ENCODE measurements around the gene DUSP2. TPM values are rescaled to one million over a fixed set of nuclear protein-coding genes. Genes with fewer than 3 reads are reported as not detected.

Gene DUSP2
- total RNA-seq, 4 donors from 2014 or later, result 26.0 to 124 (median 74.1) TPM

GRCh38 chr2:96130483-96130882 lies 14.8 kb downstream of the DUSP2 start:
- Histone ChIP-seq H3K9me3 (no peaks in the 10 kb centered on the region), H3K4me1 (no peaks in the 10 kb centered on the region), H3K27ac (no peak overlapping the region), H3K27me3 (no peaks in the 10 kb centered on the region), H3K36me3 (no peaks in the 10 kb centered on the region), H3K4me3 (no peak overlapping the region)
- DNase-seq (ENCODE audit: low spot score in 2 of 2), result no peak
- TF ChIP-seq POLR2A (IDR thresholded peaks at IDR 0.05) (no peak), CTCF (IDR thresholded peaks at IDR 0.05) (no peak), POLR2AphosphoS5 (IDR thresholded peaks at IDR 0.05) (no peak), EP300 (IDR thresholded peaks at IDR 0.05) (no peak)
- 94% methylated on average over 4 of the region's 4 CpGs for WGBS

- 84% methylated on average over 15 of the region's 16 CpGs for WGBS
- Histone ChIP-seq H3K27me3 (no peaks in the 10 kb centered on the region), H3K4me1 (no peaks in the 10 kb centered on the region), H3K36me3 (no peaks in the 10 kb centered on the region), H3K4me3 (no peak overlapping the region), H3K27ac (no peak overlapping the region), H3K9me3 (no peaks in the 10 kb centered on the region)
- DNase-seq (ENCODE audit: low spot score in 2 of 2), result no peak
- TF ChIP-seq EP300 (IDR thresholded peaks at IDR 0.05) (no peak), POLR2AphosphoS5 (IDR thresholded peaks at IDR 0.05) (no peak), CTCF (IDR thresholded peaks at IDR 0.05) (no peak), POLR2A (IDR thresholded peaks at IDR 0.05) (no peak)
Observed at GRCh38 chr2:96129528-96130120, 15.6 kb downstream of the DUSP2 start.

- TF ChIP-seq EP300 (IDR thresholded peaks at IDR 0.05), result no peak
- no peak for TF ChIP-seq POLR2A (IDR thresholded peaks at IDR 0.05)
- no peak for TF ChIP-seq POLR2AphosphoS5 (IDR thresholded peaks at IDR 0.05)
- no peak for TF ChIP-seq CTCF (IDR thresholded peaks at IDR 0.05)
- H3K36me3 ChIP-seq, result no peaks in the 10 kb centered on the region
- DNase-seq (ENCODE audit: low spot score in 2 of 2), result no peak
Observed at GRCh38 chr2:96128456-96128855, 16.8 kb downstream of the DUSP2 start.

GRCh38 chr2:96124406-96125265 lies 20.6 kb downstream of the DUSP2 start:
- Histone ChIP-seq H3K27ac (no peak overlapping the region), H3K4me3 (no peak overlapping the region), H3K4me1 (no peaks in the 10 kb centered on the region), H3K36me3 (no peaks in the 10 kb centered on the region), H3K9me3 (no peaks in the 10 kb centered on the region), H3K27me3 (peaks cover 18% of the 10 kb centered on the region)
- DNase-seq (ENCODE audit: low spot score in 2 of 2), result no peak
- no peak for TF ChIP-seq POLR2AphosphoS5 (IDR thresholded peaks at IDR 0.05)
- TF ChIP-seq EP300 (IDR thresholded peaks at IDR 0.05), result no peak
- 92% methylated on average over 14 of the region's 14 CpGs for WGBS

More at GRCh38 chr2:96128456-96128855, 16.8 kb downstream of the DUSP2 start:
- no peak overlapping the region for H3K27ac ChIP-seq
- WGBS, result 85% methylated on average over 6 of the region's 6 CpGs
- no peaks in the 10 kb centered on the region for H3K9me3 ChIP-seq
- H3K27me3 ChIP-seq, result no peaks in the 10 kb centered on the region
- no peaks in the 10 kb centered on the region for H3K4me1 ChIP-seq
- no peak overlapping the region for H3K4me3 ChIP-seq

- Histone ChIP-seq H3K27me3 (peaks cover 23% of the 10 kb centered on the region), H3K27ac (no peak overlapping the region), H3K36me3 (no peaks in the 10 kb centered on the region), H3K9me3 (no peaks in the 10 kb centered on the region), H3K4me1 (no peaks in the 10 kb centered on the region), H3K4me3 (no peak overlapping the region)
- TF ChIP-seq POLR2A (IDR thresholded peaks at IDR 0.05) (no peak), CTCF (IDR thresholded peaks at IDR 0.05) (no peak), EP300 (IDR thresholded peaks at IDR 0.05) (no peak), POLR2AphosphoS5 (IDR thresholded peaks at IDR 0.05) (no peak)
- DNase-seq (ENCODE audit: low spot score in 2 of 2), result no peak
- WGBS, result 80% methylated on average over 1 of the region's 11 CpGs
Observed at GRCh38 chr2:96123936-96124335, 21.3 kb downstream of the DUSP2 start.
